HG02938 (cell line): ENCODE measurements around the gene RAB27A.
A peak's percentile ranks its signal among the peaks of the same experiment; 100 is the strongest.

ENCODE experiments used
- ATAC-seq: cut with Tn5 transposase; IDR thresholded peaks from one replicate; pipeline ENCODE4 v1.9.1; 2021; ENCODE audit warnings: mild to moderate bottlenecking, moderate library complexity; ENCODE audit not compliant: unreplicated experiment

Gene RAB27A

GRCh38 chr15:55230953-55231352 is 58.7 kb downstream of the RAB27A start:
- ATAC-seq, result no peak

- ATAC-seq, result no peak
Observed at GRCh38 chr15:55230051-55230670, 59.5 kb downstream of the RAB27A start.

GRCh38 chr15:55226127-55226526 is 63.5 kb downstream of the RAB27A start:
- ATAC-seq, result no peak

GRCh38 chr15:55224892-55225291 is 64.7 kb downstream of the RAB27A start:
- ATAC-seq, result no peak

GRCh38 chr15:55222588-55222987 is 67.0 kb downstream of the RAB27A start:
- ATAC-seq, result peak; percentile 63

GRCh38 chr15:55221090-55222011 is 68.3 kb downstream of the RAB27A start:
- ATAC-seq, result peak; percentile 46

GRCh38 chr15:55220606-55221005 is 69.0 kb downstream of the RAB27A start:
- no peak for ATAC-seq

GRCh38 chr15:55218056-55218455 is 71.6 kb downstream of the RAB27A start:
- ATAC-seq, result no peak

- no peak for ATAC-seq
Observed at GRCh38 chr15:55204464-55204863, 85.1 kb downstream of the RAB27A start.

GRCh38 chr15:55202206-55202605 is 87.4 kb downstream of the RAB27A start:
- no peak for ATAC-seq

GRCh38 chr15:55198706-55199105 is 90.9 kb downstream of the RAB27A start:
- no peak for ATAC-seq

- no peak for ATAC-seq
Observed at GRCh38 chr15:55197719-55198118, 91.9 kb downstream of the RAB27A start.

GRCh38 chr15:55197362-55197705 is 92.3 kb downstream of the RAB27A start:
- peak; percentile 9 for ATAC-seq

GRCh38 chr15:55196458-55197361 is 92.9 kb downstream of the RAB27A start, which contains the start of gene RSL24D1:
RSL24D1 (minus strand) TSS chr15:55196941; CDS start chr15:55196890, 51 bp downstream.
- peak; percentile 96 for ATAC-seq

GRCh38 chr15:55195996-55196395 is 93.6 kb downstream of the RAB27A start:
- no peak for ATAC-seq

GRCh38 chr15:55194256-55194655 is 95.4 kb downstream of the RAB27A start:
- ATAC-seq, result no peak

- ATAC-seq, result no peak
Observed at GRCh38 chr15:55186331-55186730, 103.3 kb downstream of the RAB27A start.

- ATAC-seq, result no peak
Observed at GRCh38 chr15:55183679-55184078, 105.9 kb downstream of the RAB27A start.

- ATAC-seq, result no peak
Observed at GRCh38 chr15:55179141-55179540, 110.5 kb downstream of the RAB27A start.

GRCh38 chr15:55170361-55170760 is 119.3 kb downstream of the RAB27A start:
- ATAC-seq, result no peak

- peak; percentile 90 for ATAC-seq
Observed at GRCh38 chr15:55168350-55168974, 121.2 kb downstream of the RAB27A start.
